ENCODE measurements around the gene MRPL54. TPM values are rescaled to one million over a fixed set of nuclear protein-coding genes. Genes with fewer than 3 reads are reported as not detected.
A peak's percentile ranks its signal among the peaks of the same experiment; 100 is the strongest.

The MRPL54 gene
- total RNA-seq, 1 donor from 2014 or later: 41.7 TPM

DNA sequence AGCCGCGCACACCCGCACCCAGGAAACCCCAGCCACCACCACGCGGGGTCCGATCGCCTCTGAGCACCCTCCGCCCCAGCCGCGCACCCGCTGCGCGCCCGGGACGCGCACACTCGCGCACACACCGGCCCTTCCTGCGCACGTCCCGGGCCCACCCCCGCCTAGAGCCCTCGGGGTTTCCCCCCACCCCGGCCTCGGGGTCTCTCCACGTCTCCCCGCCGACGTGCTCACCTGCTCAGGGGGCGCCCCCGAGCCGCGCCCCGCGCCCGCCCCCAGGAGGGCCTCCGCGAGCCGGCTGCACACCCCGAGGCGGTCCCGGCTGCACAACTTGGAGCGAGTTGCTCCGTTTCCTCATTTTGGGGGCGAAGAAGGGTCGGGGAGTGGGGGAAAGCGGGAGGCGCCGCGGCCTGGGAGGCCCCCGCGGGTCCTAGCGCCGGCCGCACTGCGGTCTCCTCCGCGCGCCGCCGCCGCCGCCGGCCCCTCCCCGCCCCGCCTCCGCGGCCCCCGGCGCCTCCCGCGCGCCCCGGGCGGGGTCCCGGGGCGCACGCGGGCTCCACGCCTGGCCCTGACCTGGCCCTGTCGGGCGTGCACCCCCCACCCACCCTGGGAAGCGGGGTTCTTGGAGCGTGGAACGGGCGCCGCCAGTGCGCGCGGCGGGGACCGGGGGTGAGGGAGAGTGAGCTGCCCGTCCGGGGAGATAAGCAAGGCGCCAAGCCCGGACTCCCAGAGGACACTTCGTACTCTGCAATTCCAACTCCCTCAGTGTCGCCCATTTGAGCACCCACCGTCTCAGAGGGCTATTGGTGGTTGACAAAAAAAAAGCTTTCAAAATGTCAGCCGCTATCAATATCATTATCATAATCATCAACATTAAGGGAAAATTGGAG, 23.7 kb downstream of the MRPL54 start, which contains the start of gene MATK:
Gene MATK, minus strand, starts transcription at position 444 of the 887 bp plus-strand sequence. CDS start 1,246 bp downstream, outside the sequence.
- no peaks in the 10 kb centered on the region for H3K36me3 Mint-ChIP-seq (ENCODE audit: low read depth)

DNA sequence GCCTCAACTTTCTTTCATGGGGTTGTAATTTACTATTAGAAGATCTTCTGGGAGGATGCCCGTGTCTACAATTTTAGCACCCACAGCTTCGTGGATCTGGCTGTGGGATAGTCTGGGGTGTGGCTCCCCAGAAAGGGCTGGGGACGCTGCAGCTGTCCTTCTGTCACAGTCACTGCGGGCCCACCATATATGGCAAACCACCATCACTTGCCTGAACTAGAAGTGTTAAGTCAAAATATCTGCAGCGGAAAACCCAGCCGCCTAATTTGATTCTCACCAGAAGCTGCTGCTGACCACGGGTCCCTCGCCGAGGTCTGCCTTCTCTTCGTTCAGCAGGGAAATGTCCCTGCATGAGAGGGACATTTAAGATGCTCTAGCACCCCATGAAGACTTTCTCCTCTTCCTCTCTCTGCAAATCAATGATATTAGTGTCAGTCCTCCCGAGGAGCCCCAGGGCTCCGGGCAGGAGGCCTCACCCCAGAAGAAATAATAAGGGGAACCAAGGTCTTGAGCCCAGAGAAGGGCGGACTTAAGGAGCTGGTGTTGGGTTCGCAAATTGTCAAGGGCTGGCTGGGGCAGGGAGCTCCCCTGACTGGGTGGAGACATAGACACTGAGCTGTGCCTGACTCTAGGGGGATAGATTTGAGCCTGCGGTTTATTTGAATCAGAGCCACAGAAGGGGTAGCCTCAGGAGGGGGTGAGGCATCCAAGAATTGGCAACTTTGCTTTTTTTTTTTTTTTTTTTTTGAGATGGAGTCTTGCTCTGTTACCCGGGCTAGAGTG, 26.7 kb downstream of the MRPL54 start:
- Mint-ChIP-seq H3K4me3 (no peak overlapping the region), H3K4me1 (no peaks in the 10 kb centered on the region), H3K9me3 (no peaks in the 10 kb centered on the region), H3K36me3 (ENCODE audit: low read depth) (no peaks in the 10 kb centered on the region), H3K27me3 (ENCODE audit: low read depth) (peaks cover 75% of the 10 kb centered on the region), H3K27ac (ENCODE audit: unreplicated experiment) (no peak overlapping the region)
- DNase-seq (ENCODE audit: low read depth, low spot score): no peak
- TF ChIP-seq CTCF (conservative IDR thresholded peaks at IDR 0.05): no peak

More for the DNA sequence above, 23.7 kb downstream of the MRPL54 start, which contains the start of gene MATK:
- peaks cover 8% of the 10 kb centered on the region for H3K9me3 Mint-ChIP-seq
- DNase-seq (ENCODE audit: low read depth, low spot score): no peak
- no peak for TF ChIP-seq CTCF (conservative IDR thresholded peaks at IDR 0.05)
- no peaks in the 10 kb centered on the region for H3K4me1 Mint-ChIP-seq
- H3K27me3 Mint-ChIP-seq (ENCODE audit: low read depth): peaks cover 81% of the 10 kb centered on the region
- H3K27ac Mint-ChIP-seq (ENCODE audit: unreplicated experiment): no peak within 1 kb of the TSS
- peak within 1 kb of the TSS; percentile 41 for H3K4me3 Mint-ChIP-seq

DNA sequence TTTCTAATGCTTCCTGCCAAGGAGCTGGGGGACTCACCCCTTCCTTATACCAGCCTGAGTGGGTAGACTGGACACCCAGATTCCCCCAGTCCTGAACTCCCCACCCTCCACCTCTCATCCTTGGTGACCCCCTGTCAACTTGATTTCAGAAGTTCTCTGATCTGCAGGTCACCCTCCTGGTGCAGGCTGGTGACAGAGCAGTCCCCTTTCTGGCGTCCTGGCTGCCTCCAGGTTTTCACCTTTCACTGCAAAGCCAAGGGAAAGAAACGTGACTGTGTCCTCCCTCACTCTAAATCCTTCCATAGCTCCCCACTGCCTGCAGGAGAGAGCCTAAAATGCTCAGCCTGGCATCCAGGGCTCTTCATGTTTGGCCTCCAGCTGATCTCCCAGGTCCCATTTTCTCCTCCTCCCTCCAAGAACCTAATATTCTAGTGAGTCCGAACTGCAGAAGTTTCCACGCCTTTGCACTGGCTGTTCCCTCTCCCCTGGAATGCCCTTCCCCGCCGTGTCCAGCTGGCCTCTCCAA, 27.8 kb downstream of the MRPL54 start:
- H3K4me3 Mint-ChIP-seq: no peak overlapping the region
- no peaks in the 10 kb centered on the region for H3K36me3 Mint-ChIP-seq (ENCODE audit: low read depth)
- H3K27me3 Mint-ChIP-seq (ENCODE audit: low read depth): peaks cover 67% of the 10 kb centered on the region
- no peak for TF ChIP-seq CTCF (conservative IDR thresholded peaks at IDR 0.05)
- H3K9me3 Mint-ChIP-seq: no peaks in the 10 kb centered on the region
- no peak for DNase-seq (ENCODE audit: low read depth, low spot score)
- H3K27ac Mint-ChIP-seq (ENCODE audit: unreplicated experiment): no peak overlapping the region
- no peaks in the 10 kb centered on the region for H3K4me1 Mint-ChIP-seq

- Mint-ChIP-seq H3K4me1 (no peaks in the 10 kb centered on the region), H3K9me3 (no peaks in the 10 kb centered on the region), H3K27me3 (ENCODE audit: low read depth) (peaks cover 61% of the 10 kb centered on the region), H3K27ac (ENCODE audit: unreplicated experiment) (no peak overlapping the region), H3K36me3 (ENCODE audit: low read depth) (no peaks in the 10 kb centered on the region), H3K4me3 (no peak overlapping the region)
- no peak for TF ChIP-seq CTCF (conservative IDR thresholded peaks at IDR 0.05)
- DNase-seq (ENCODE audit: low read depth, low spot score): no peak
Measured at GRCh38 chr19:3790941-3791340, 28.5 kb downstream of the MRPL54 start.

- no peaks in the 10 kb centered on the region for H3K4me1 Mint-ChIP-seq
- H3K27me3 Mint-ChIP-seq (ENCODE audit: low read depth): peaks cover 60% of the 10 kb centered on the region
Measured at GRCh38 chr19:3792114-3792513, 29.6 kb downstream of the MRPL54 start.

More at GRCh38 chr19:3792114-3792513, 29.6 kb downstream of the MRPL54 start:
- no peak overlapping the region for H3K27ac Mint-ChIP-seq (ENCODE audit: unreplicated experiment)
- peaks cover 5% of the 10 kb centered on the region for H3K9me3 Mint-ChIP-seq
- TF ChIP-seq CTCF (conservative IDR thresholded peaks at IDR 0.05): no peak
- no peak overlapping the region for H3K4me3 Mint-ChIP-seq
- no peak for DNase-seq (ENCODE audit: low read depth, low spot score)
- H3K36me3 Mint-ChIP-seq (ENCODE audit: low read depth): no peaks in the 10 kb centered on the region

Data from neural crest cell (in vitro differentiated cells).